Lung (tissue), 12 donors: ENCODE results near the gene NLGN3. TPM values are rescaled to one million over a fixed set of nuclear protein-coding genes. Genes with fewer than 3 reads are reported as not detected.

ENCODE experiments used
- ATAC-seq: fragments of 200-7000 bp; cut with Tn5 transposase; one replicate; pipeline ENCODE4 v1.9.1; 2020; ENCODE audit warnings: moderate number of reproducible peaks; ENCODE audit not compliant: insufficient read depth, low FRiP score
- DNase-seq, 3 donors: peaks; one replicate each; pipeline ENCODE4 v3.0.0-alpha.2; 2013 to 2017
- H3K27ac ChIP-seq, 2 donors: one replicate each; pipeline ENCODE4 v1.5.1; 2013; ENCODE audit warnings: mild to moderate bottlenecking in 2 of 2, moderate library complexity in 2 of 2, control low read depth in 1 of 2, inconsistent platforms in 1 of 2, low read depth in 1 of 2, low read length in 1 of 2
- H3K27me3 ChIP-seq, 3 donors: one replicate each; pipeline ENCODE4 v1.5.1; 2013; ENCODE audit warnings: low read length in 2 of 3; ENCODE audit not compliant: control insufficient read depth in 3 of 3, insufficient read depth in 3 of 3
- H3K36me3 ChIP-seq, 4 donors: one replicate each; pipeline ENCODE4 v1.5.1; 2013; ENCODE audit warnings: low read length in 4 of 4, mild to moderate bottlenecking in 1 of 4, moderate library complexity in 1 of 4; ENCODE audit not compliant: control insufficient read depth in 4 of 4, insufficient read depth in 4 of 4
- H3K4me1 ChIP-seq, 5 donors: one replicate each; pipeline ENCODE4 v1.5.1; 2013; ENCODE audit warnings: low read length in 5 of 5, mild to moderate bottlenecking in 2 of 5, moderate library complexity in 1 of 5; ENCODE audit not compliant: control insufficient read depth in 5 of 5, insufficient read depth in 5 of 5
- H3K4me3 ChIP-seq: one replicate; pipeline ENCODE4 v1.5.1; 2013; ENCODE audit warnings: mild to moderate bottlenecking, control low read depth, moderate library complexity
- H3K9ac ChIP-seq, 2 donors: one replicate each; pipeline ENCODE4 v1.5.1; 2013; ENCODE audit warnings: low read length in 2 of 2, control low read depth in 1 of 2; ENCODE audit not compliant: insufficient read depth in 1 of 2
- H3K9me3 ChIP-seq, 4 donors: one replicate each; pipeline ENCODE4 v1.5.1; 2013; ENCODE audit warnings: low read length in 3 of 4, mild to moderate bottlenecking in 1 of 4, moderate library complexity in 1 of 4; ENCODE audit not compliant: control insufficient read depth in 4 of 4, insufficient read depth in 3 of 4
- CTCF ChIP-seq: IDR thresholded peaks from 2 replicates; pipeline ENCODE4 v1.5.1; 2012; ENCODE audit warnings: mild to moderate bottlenecking; ENCODE audit errors: control extremely low read depth, extremely low read depth
- WGBS, 2 donors: extraction: QIAGEN DNeasy Blood & Tissue Kit; methylation state at CpG; one replicate each; pipeline ENCODE4 v1.1.7; 2013; 5-methylcytosine and 5-hydroxymethylcytosine counted together
- polyA plus RNA-seq, 2 donors: library from polyadenylated mRNA; stranded (reverse); fragments of 200-250 nt; gene quantifications; one replicate each; pipeline ENCODE4 v1.2.1, GENCODE V29; 2013
- total RNA-seq, 2 donors: library from RNA; depleted of rRNA in 1 of 2; stranded (reverse); fragments of >200 nt in 1 of 2; gene quantifications; one replicate each; pipeline ENCODE4 v1.2.1, GENCODE V29; 2014 to 2021
- donor health status: control.
- donor health status: control.
- donor health status: Bipolar disorder and iron deficiency.
- donor health status: healthy.
- donor health status: DM: yes; HTN: yes; CAD: no.

The NLGN3 gene
- total and polyA plus RNA-seq, 4 donors, result 0.20 to 1.5 (median 0.78) TPM

- H3K4me1 ChIP-seq, result peaks cover 0 to 12% (median 0%) of the 10 kb centered on the region in 5 donors
- DNase-seq, result no peak
- H3K36me3 ChIP-seq, result no peaks in the 10 kb centered on the region
- H3K27me3 ChIP-seq, result peaks cover 0 to 2% (median 0%) of the 10 kb centered on the region in 3 donors
- H3K27ac ChIP-seq, result no peak overlapping the region
- WGBS, 2 donors, result 83 to 96% methylated on average over 6 of the region's 6 CpGs
- H3K9me3 ChIP-seq, result peaks cover 0 to 4% (median under 1%) of the 10 kb centered on the region in 4 donors
- H3K9ac ChIP-seq, result no peak overlapping the region
- H3K4me3 ChIP-seq, result no peak overlapping the region
- TF ChIP-seq CTCF, result no peak
- no peak for ATAC-seq
Measured at GRCh38 chrX:71109051-71109450, 35.6 kb upstream of the NLGN3 start.

GRCh38 chrX:71111141-71111843 lies 33.3 kb upstream of the NLGN3 start, which contains the start of gene IL2RG:
TSS of gene IL2RG (minus strand) at chrX:71111577. CDS start at chrX:71111539, 38 bp downstream.
- DNase-seq (no peak), ATAC-seq (no peak)
- peak within 1 kb of the TSS in 1 of 2 donors; percentile 46 for H3K27ac ChIP-seq
- H3K4me1 ChIP-seq, result peaks cover 0 to 5% (median 0%) of the 10 kb centered on the region in 5 donors
- no peak within 1 kb of the TSS for H3K9ac ChIP-seq
- no peaks in the 10 kb centered on the region for H3K36me3 ChIP-seq
- no peak within 1 kb of the TSS for H3K4me3 ChIP-seq
- peaks cover 0 to 2% (median under 1%) of the 10 kb centered on the region in 4 donors for H3K9me3 ChIP-seq
- no peak for TF ChIP-seq CTCF
- peaks cover 0 to 2% (median 0%) of the 10 kb centered on the region in 3 donors for H3K27me3 ChIP-seq
- WGBS, 2 donors, result 31 to 47% methylated on average over 8 of the region's 8 CpGs

GRCh38 chrX:71111921-71112431 lies 32.7 kb upstream of the NLGN3 start:
- Histone ChIP-seq H3K4me1 (peaks cover 0 to 5% (median 0%) of the 10 kb centered on the region in 5 donors), H3K9ac (no peak overlapping the region), H3K27me3 (peaks cover 0 to 2% (median 0%) of the 10 kb centered on the region in 3 donors), H3K27ac (peak overlapping the region in 1 of 2 donors; percentile 46), H3K36me3 (no peaks in the 10 kb centered on the region), H3K4me3 (no peak overlapping the region), H3K9me3 (peaks cover 0 to 2% (median 0%) of the 10 kb centered on the region in 4 donors)
- ATAC-seq (no peak), DNase-seq (no peak)
- WGBS, 2 donors, result 39 to 45% methylated on average over 5 of the region's 5 CpGs
- TF ChIP-seq CTCF, result no peak
